ENCODE measurements around the gene SLC23A1. TPM values are rescaled to one million over a fixed set of nuclear protein-coding genes. Genes with fewer than 3 reads are reported as not detected.

SLC23A1 gene
- total RNA-seq, 1 donor from 2014 or later = not detected

- Mint-ChIP-seq H3K27me3 (ENCODE audit: unreplicated experiment) (no peaks in the 10 kb centered on the region), H3K36me3 (ENCODE audit: low read depth, unreplicated experiment) (peaks cover 54% of the 10 kb centered on the region), H3K4me3 (ENCODE audit: unreplicated experiment) (no peak overlapping the region), H3K27ac (ENCODE audit: unreplicated experiment) (no peak overlapping the region), H3K9me3 (ENCODE audit: unreplicated experiment) (no peaks in the 10 kb centered on the region), H3K4me1 (ENCODE audit: unreplicated experiment) (peaks cover 19% of the 10 kb centered on the region)
- no peak for DNase-seq (ENCODE audit: low spot score)
- no peak for TF ChIP-seq CTCF (IDR thresholded peaks at IDR 0.05; ENCODE audit: unreplicated experiment)
These were observed 32.8 kb upstream of the SLC23A1 start for GRCh38 chr5:139415869-139416268.

- H3K4me1 Mint-ChIP-seq (ENCODE audit: unreplicated experiment) = peaks cover 18% of the 10 kb centered on the region
- no peak overlapping the region for H3K4me3 Mint-ChIP-seq (ENCODE audit: unreplicated experiment)
- H3K9me3 Mint-ChIP-seq (ENCODE audit: unreplicated experiment) = no peaks in the 10 kb centered on the region
- no peak for DNase-seq (ENCODE audit: low spot score)
- no peak overlapping the region for H3K27ac Mint-ChIP-seq (ENCODE audit: unreplicated experiment)
- H3K36me3 Mint-ChIP-seq (ENCODE audit: low read depth, unreplicated experiment) = peaks cover 53% of the 10 kb centered on the region
- H3K27me3 Mint-ChIP-seq (ENCODE audit: unreplicated experiment) = no peaks in the 10 kb centered on the region
- no peak for TF ChIP-seq CTCF (IDR thresholded peaks at IDR 0.05; ENCODE audit: unreplicated experiment)
These were observed 32.2 kb upstream of the SLC23A1 start for GRCh38 chr5:139415221-139415861.

- Mint-ChIP-seq H3K36me3 (ENCODE audit: low read depth, unreplicated experiment) (peaks cover 47% of the 10 kb centered on the region), H3K9me3 (ENCODE audit: unreplicated experiment) (no peaks in the 10 kb centered on the region), H3K4me1 (ENCODE audit: unreplicated experiment) (peaks cover 11% of the 10 kb centered on the region), H3K4me3 (ENCODE audit: unreplicated experiment) (no peak overlapping the region), H3K27me3 (ENCODE audit: unreplicated experiment) (no peaks in the 10 kb centered on the region), H3K27ac (ENCODE audit: unreplicated experiment) (no peak overlapping the region)
- DNase-seq (ENCODE audit: low spot score) = no peak
- no peak for TF ChIP-seq CTCF (IDR thresholded peaks at IDR 0.05; ENCODE audit: unreplicated experiment)
These were observed 31.6 kb upstream of the SLC23A1 start for GRCh38 chr5:139414581-139415130.

GRCh38 chr5:139413963-139414362, 30.9 kb upstream of the SLC23A1 start:
- Mint-ChIP-seq H3K27me3 (ENCODE audit: unreplicated experiment) (no peaks in the 10 kb centered on the region), H3K4me3 (ENCODE audit: unreplicated experiment) (no peak overlapping the region), H3K9me3 (ENCODE audit: unreplicated experiment) (no peaks in the 10 kb centered on the region), H3K27ac (ENCODE audit: unreplicated experiment) (no peak overlapping the region), H3K36me3 (ENCODE audit: low read depth, unreplicated experiment) (peaks cover 43% of the 10 kb centered on the region), H3K4me1 (ENCODE audit: unreplicated experiment) (peaks cover 7% of the 10 kb centered on the region)
- DNase-seq (ENCODE audit: low spot score) = no peak
- no peak for TF ChIP-seq CTCF (IDR thresholded peaks at IDR 0.05; ENCODE audit: unreplicated experiment)

- Mint-ChIP-seq H3K4me1 (ENCODE audit: unreplicated experiment) (no peaks in the 10 kb centered on the region), H3K27me3 (ENCODE audit: unreplicated experiment) (no peaks in the 10 kb centered on the region), H3K27ac (ENCODE audit: unreplicated experiment) (no peak overlapping the region), H3K9me3 (ENCODE audit: unreplicated experiment) (no peaks in the 10 kb centered on the region), H3K36me3 (ENCODE audit: low read depth, unreplicated experiment) (peaks cover 35% of the 10 kb centered on the region), H3K4me3 (ENCODE audit: unreplicated experiment) (no peak overlapping the region)
- no peak for DNase-seq (ENCODE audit: low spot score)
- TF ChIP-seq CTCF (IDR thresholded peaks at IDR 0.05; ENCODE audit: unreplicated experiment) = no peak
These were observed 30.1 kb upstream of the SLC23A1 start for GRCh38 chr5:139413153-139413552.

Measured in endothelial cell (in vitro differentiated cells).